RWPE2 (cell line): Measurements from ENCODE around the gene TMEM258.

Source experiments
- ATAC-seq: fragments of 200-7000 bp; cut with Tn5 transposase; 3 replicates; pipeline ENCODE4 v1.9.1; 2021; ENCODE audit warnings: low read depth
- DNase-seq: peaks from one replicate; pipeline ENCODE4 v3.0.0-alpha.2; 2020; ENCODE audit warnings: low spot score
- H3K27ac ChIP-seq: fragments of 450-650 bp; 2 replicates; pipeline ENCODE4 v1.5.1; 2017; ENCODE audit warnings: mild to moderate bottlenecking; ENCODE audit not compliant: poor library complexity, severe bottlenecking
- H3K27me3 ChIP-seq: fragments of 250-450 bp; sonication (Bioruptor Pico); 2 replicates; pipeline ENCODE4 v1.5.1; 2021; ENCODE audit warnings: mild to moderate bottlenecking, moderate library complexity; ENCODE audit not compliant: insufficient read depth, poor library complexity, severe bottlenecking
- H3K36me3 ChIP-seq: fragments of 250-450 bp; sonication (Bioruptor Pico); 2 replicates; pipeline ENCODE4 v1.5.1; 2020; ENCODE audit warnings: low read depth, mild to moderate bottlenecking, moderate library complexity
- H3K4me1 ChIP-seq: fragments of 250-450 bp; sonication (Bioruptor Pico); 2 replicates; pipeline ENCODE4 v1.5.1; 2021; ENCODE audit warnings: mild to moderate bottlenecking, moderate library complexity; ENCODE audit not compliant: insufficient read depth, poor library complexity, severe bottlenecking
- H3K4me3 ChIP-seq: fragments of 250-450 bp; sonication (Bioruptor Pico); 2 replicates; pipeline ENCODE4 v1.5.1; 2021; ENCODE audit warnings: mild to moderate bottlenecking, moderate library complexity; ENCODE audit not compliant: severe bottlenecking
- H3K9me3 ChIP-seq: fragments of 250-450 bp; sonication (Bioruptor Pico); 2 replicates; pipeline ENCODE4 v1.5.1; 2021; ENCODE audit warnings: mild to moderate bottlenecking, moderate library complexity; ENCODE audit not compliant: severe bottlenecking
- CTCF ChIP-seq: fragments of 450-650 bp; IDR thresholded peaks from one replicate; pipeline ENCODE4 v1.5.1; 2017; ENCODE audit warnings: mild to moderate bottlenecking, moderate library complexity; ENCODE audit not compliant: poor library complexity, severe bottlenecking

TMEM258 gene

DNA sequence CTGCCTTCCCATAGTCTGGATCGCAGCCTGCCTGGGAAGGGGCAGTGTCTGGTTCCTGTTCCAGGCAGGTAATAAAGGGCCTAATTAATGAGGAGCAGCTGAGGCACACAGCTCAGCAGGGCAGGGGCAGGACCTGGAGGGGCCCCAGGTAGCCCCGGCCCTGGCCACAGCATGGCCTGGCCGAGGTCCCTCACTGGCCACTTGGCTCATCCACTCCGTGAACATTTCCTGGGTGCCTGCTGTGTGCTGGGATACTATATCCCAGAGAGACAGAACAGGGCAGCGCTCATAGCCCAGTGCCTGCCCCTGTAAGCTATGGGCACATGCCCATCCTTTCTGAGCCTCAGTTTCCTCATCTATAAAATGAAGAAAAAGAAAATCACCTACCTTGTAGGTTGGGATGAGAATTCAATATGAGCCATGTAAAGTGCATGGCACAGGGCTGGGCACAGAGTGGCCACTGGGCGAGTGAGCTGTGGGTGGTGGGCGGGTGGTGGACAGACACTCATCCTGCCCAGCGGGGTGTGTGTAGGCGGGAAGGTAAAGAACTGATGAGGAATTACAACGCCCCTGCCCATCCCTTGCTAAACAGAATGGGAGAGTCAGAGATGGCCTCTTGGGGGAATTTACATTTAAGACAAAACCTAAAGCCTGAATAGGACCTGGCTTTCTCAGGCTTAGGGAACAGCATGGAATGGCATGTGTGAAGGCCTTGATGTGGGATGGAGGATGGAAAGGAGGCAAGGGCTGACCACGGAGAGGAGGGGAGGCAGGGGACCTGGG, 30.8 kb downstream of the TMEM258 start:
- TF ChIP-seq CTCF, result no peak
- Histone ChIP-seq H3K4me1 (peaks cover 1% of the 10 kb centered on the region), H3K9me3 (no peaks in the 10 kb centered on the region), H3K4me3 (no peak overlapping the region), H3K27ac (no peak overlapping the region), H3K36me3 (no peaks in the 10 kb centered on the region), H3K27me3 (no peaks in the 10 kb centered on the region)
- no peak for DNase-seq
- no peak; the same call in 2 of the 3 replicates for ATAC-seq

DNA sequence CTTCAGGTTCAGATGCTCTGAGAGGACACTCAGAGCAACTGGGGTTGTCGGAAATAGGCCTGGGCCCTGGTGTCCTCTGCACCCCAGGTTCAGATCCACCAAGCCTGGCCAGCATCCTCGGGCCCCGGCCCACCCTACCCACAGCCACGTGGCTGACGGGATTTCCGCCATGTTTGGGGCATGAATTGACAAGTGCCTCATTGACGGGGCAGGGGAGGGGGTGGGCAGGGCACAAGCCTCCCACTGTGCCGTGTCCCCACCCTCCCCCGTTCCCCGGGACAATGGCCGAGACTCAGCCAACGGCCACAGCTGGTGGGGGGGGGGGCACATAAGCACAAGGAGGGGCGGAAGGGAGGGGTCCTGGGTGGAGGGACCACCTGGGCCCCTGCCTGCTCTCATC, 31.5 kb downstream of the TMEM258 start:
- no peak for DNase-seq
- TF ChIP-seq CTCF, result no peak
- Histone ChIP-seq H3K36me3 (no peaks in the 10 kb centered on the region), H3K27ac (no peak overlapping the region), H3K4me1 (peaks cover 2% of the 10 kb centered on the region), H3K27me3 (no peaks in the 10 kb centered on the region), H3K4me3 (no peak overlapping the region), H3K9me3 (no peaks in the 10 kb centered on the region)
- no peak for ATAC-seq

DNA sequence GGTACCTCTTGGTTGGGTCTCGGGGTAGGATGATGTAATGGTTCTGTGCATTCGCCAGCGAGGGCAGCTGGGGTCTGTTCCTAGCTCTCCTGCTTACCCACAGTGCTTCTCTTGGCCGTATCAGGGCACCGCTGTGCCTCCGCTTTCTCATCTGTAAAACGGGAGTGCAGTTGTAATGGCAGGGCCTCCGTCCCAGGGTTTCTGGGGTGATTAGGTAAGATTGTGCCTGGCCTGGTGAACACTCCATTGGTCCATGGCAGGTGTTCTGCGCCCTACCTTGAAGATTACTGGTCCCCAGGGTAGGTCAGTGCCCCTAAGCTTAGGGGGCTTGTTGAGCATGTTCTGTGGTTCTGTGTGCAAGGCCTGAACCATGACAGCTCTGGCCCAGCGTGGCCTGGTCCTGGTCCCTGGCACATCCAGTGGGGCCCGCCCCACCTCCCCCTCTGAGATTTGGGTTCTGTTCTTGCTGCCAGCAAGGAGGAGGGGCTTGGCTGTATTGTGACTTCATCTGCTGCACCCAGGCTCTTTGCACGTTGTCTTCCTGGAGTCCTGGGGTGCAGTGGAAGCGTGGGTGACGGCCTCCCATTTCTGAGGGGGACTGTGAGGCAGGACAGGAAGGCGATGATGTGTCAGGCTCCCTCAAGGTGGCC, 35.1 kb downstream of the TMEM258 start:
- no peak for TF ChIP-seq CTCF
- Histone ChIP-seq H3K27ac (no peak overlapping the region), H3K4me1 (peaks cover 2% of the 10 kb centered on the region), H3K4me3 (no peak overlapping the region), H3K9me3 (no peaks in the 10 kb centered on the region), H3K36me3 (no peaks in the 10 kb centered on the region), H3K27me3 (peaks cover 5% of the 10 kb centered on the region)
- no peak for DNase-seq
- no peak for ATAC-seq

DNA sequence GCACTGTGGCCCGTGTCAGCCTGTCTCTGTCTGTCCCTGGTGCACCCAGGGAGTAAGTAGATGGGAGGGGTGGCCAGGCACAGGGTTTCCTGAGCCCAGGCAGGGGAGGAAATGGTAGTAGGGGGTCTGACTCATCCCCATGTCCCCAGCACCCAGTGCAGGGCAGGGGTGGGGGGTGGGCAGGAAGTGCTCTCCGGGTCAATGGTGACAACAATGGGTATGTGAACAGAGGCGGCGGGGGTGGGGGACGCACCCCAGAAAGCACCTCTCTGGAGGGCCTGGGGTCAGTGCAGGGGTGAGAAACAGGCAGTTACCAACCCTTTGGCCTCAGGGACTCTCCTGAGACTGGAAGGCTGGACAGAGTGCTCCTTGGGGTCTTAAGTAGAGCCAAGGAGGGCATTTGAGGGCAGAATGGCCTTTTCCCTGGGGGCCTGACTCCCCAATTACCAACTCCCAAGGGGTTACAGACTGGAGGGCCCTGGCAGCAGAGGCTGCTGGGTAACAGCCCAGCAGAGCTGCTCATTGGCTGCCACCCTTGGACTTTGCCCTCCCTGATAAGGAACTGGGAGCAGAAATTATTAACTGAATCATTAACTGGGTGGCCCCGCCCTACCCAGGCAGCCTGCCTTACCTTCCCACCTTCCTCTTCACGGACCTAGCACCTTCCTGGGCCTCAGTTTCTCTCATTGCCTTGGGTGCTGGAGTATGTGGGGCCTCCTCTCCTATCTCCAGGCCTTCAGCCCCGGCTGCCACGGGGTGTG, 35.8 kb downstream of the TMEM258 start:
- Histone ChIP-seq H3K4me3 (no peak overlapping the region), H3K4me1 (peaks cover 2% of the 10 kb centered on the region), H3K36me3 (no peaks in the 10 kb centered on the region), H3K9me3 (no peaks in the 10 kb centered on the region), H3K27ac (no peak overlapping the region), H3K27me3 (peaks cover 5% of the 10 kb centered on the region)
- ATAC-seq (0 out of 3 replicates have a peak, but pooled peaks have one; percentile 11), DNase-seq (no peak)
- TF ChIP-seq CTCF, result no peak
